Cardiac fibroblast (primary cell): Measurements from ENCODE around the gene SQSTM1.
"Not testable (repeated sequence)": the region's sequence is repeated elsewhere in the genome, so short reads cannot be mapped to it uniquely, and the experiment has no call there.

Experiments
- DNase-seq, 2 donors: peaks; one replicate each; pipeline versions ENCODE4 v3.0.0 to v3.0.0-alpha.2; 2010; ENCODE audit warnings: low read depth in 2 of 2
- H3K4me3 ChIP-seq, 2 donors: replicated peaks in 1 of 2; 1 replicate in 1 of 2; 2 replicates in 1 of 2; pipeline ENCODE4 v1.5.1; 2011; ENCODE audit warnings: low read depth in 2 of 2, low read length in 2 of 2, mild to moderate bottlenecking in 2 of 2, moderate library complexity in 1 of 2
- CTCF ChIP-seq: IDR thresholded peaks from one replicate; pipeline ENCODE4 v1.5.1; 2011; ENCODE audit warnings: low read depth, mild to moderate bottlenecking, low read length, inconsistent platforms

SQSTM1 gene

GRCh38 chr5:179869641-179870402 is 49.1 kb downstream of the SQSTM1 start:
- no peak overlapping the region for H3K4me3 ChIP-seq
- no peak for DNase-seq
- no peak for TF ChIP-seq CTCF

- peak; percentile 41 to 81 for DNase-seq
- H3K4me3 ChIP-seq = no peak overlapping the region
- TF ChIP-seq CTCF = peak; percentile 37
Observed at GRCh38 chr5:179870403-179870903, 49.7 kb downstream of the SQSTM1 start.

- no peak overlapping the region for H3K4me3 ChIP-seq
- no peak for TF ChIP-seq CTCF
- DNase-seq = no peak
Observed at GRCh38 chr5:179870952-179871351, 50.2 kb downstream of the SQSTM1 start.

GRCh38 chr5:179871533-179871932 is 50.8 kb downstream of the SQSTM1 start:
- DNase-seq, H3K4me3 ChIP-seq: not testable (repeated sequence)

GRCh38 chr5:179872055-179872827 is 51.5 kb downstream of the SQSTM1 start:
- no peak for DNase-seq
- no peak for TF ChIP-seq CTCF
- H3K4me3 ChIP-seq = no peak overlapping the region

GRCh38 chr5:179872828-179873575 is 52.3 kb downstream of the SQSTM1 start:
- DNase-seq = no peak
- TF ChIP-seq CTCF = no peak
- no peak overlapping the region for H3K4me3 ChIP-seq

- no peak for DNase-seq
- no peak overlapping the region for H3K4me3 ChIP-seq
- no peak for TF ChIP-seq CTCF
Observed at GRCh38 chr5:179873588-179874110, 52.9 kb downstream of the SQSTM1 start.
